ENCODE measurements around the gene C19orf44.
A peak's percentile ranks its signal among the peaks of the same experiment; 100 is the strongest.
"Not testable (repeated sequence)": the region's sequence is repeated elsewhere in the genome, so short reads cannot be mapped to it uniquely, and the experiment has no call there.

Gene C19orf44

GRCh38 chr19:16470541-16470910, 25.7 kb upstream of the C19orf44 start:
- no peak for DNase-seq (ENCODE audit: low read depth)
- TF ChIP-seq CTCF (IDR thresholded peaks at IDR 0.05; ENCODE audit: control insufficient read depth, extremely low read depth, insufficient read depth): no peak
- peak overlapping the region; percentile 77 for H3K4me3 ChIP-seq (ENCODE audit: low read depth, low read length)

GRCh38 chr19:16470911-16471811, 25.0 kb upstream of the C19orf44 start:
- DNase-seq (ENCODE audit: low read depth): no peak
- peak overlapping the region; percentile 77 for H3K4me3 ChIP-seq (ENCODE audit: low read depth, low read length)
- TF ChIP-seq CTCF (IDR thresholded peaks at IDR 0.05; ENCODE audit: control insufficient read depth, extremely low read depth, insufficient read depth): no peak

GRCh38 chr19:16472559-16472899, 23.7 kb upstream of the C19orf44 start:
- DNase-seq (ENCODE audit: low read depth): not testable (repeated sequence)
- H3K4me3 ChIP-seq (ENCODE audit: low read depth, low read length): peak overlapping the region; percentile 53

- DNase-seq (ENCODE audit: low read depth): no peak
- TF ChIP-seq CTCF (IDR thresholded peaks at IDR 0.05; ENCODE audit: control insufficient read depth, extremely low read depth, insufficient read depth): no peak
- no peak overlapping the region for H3K4me3 ChIP-seq (ENCODE audit: low read depth, low read length)
Observed at GRCh38 chr19:16472992-16473391, 23.2 kb upstream of the C19orf44 start.

GRCh38 chr19:16473875-16474392, 22.3 kb upstream of the C19orf44 start:
- DNase-seq (ENCODE audit: low read depth): no peak

GRCh38 chr19:16476401-16476800, 19.8 kb upstream of the C19orf44 start:
- no peak overlapping the region for H3K4me3 ChIP-seq (ENCODE audit: low read depth, low read length)
- TF ChIP-seq CTCF (IDR thresholded peaks at IDR 0.05; ENCODE audit: control insufficient read depth, extremely low read depth, insufficient read depth): no peak
- no peak for DNase-seq (ENCODE audit: low read depth)

More at GRCh38 chr19:16473875-16474392, 22.3 kb upstream of the C19orf44 start:
- TF ChIP-seq CTCF (IDR thresholded peaks at IDR 0.05; ENCODE audit: control insufficient read depth, extremely low read depth, insufficient read depth): no peak
- no peak overlapping the region for H3K4me3 ChIP-seq (ENCODE audit: low read depth, low read length)

GRCh38 chr19:16477311-16477710, 18.9 kb upstream of the C19orf44 start:
- H3K4me3 ChIP-seq (ENCODE audit: low read depth, low read length): no peak overlapping the region
- DNase-seq (ENCODE audit: low read depth): no peak
- TF ChIP-seq CTCF (IDR thresholded peaks at IDR 0.05; ENCODE audit: control insufficient read depth, extremely low read depth, insufficient read depth): no peak

Data from LNCaP clone FGC (cell line).